Measurements from ENCODE around the gene DOCK9.

- TF ChIP-seq CTCF (IDR thresholded peaks at IDR 0.05), result no peak
- TF ChIP-seq POLR2A (IDR thresholded peaks at IDR 0.05), result no peak
Measured at GRCh38 chr13:98765996-98766519, 211.8 kb downstream of the DOCK9 start.

All from esophagus squamous epithelium (tissue), 4 donors.